Ascending aorta (tissue), 2 donors: Measurements from ENCODE around the gene ZP3. TPM values are rescaled to one million over a fixed set of nuclear protein-coding genes. Genes with fewer than 3 reads are reported as not detected.
"Not testable (repeated sequence)": the region's sequence is repeated elsewhere in the genome, so short reads cannot be mapped to it uniquely, and the experiment has no call there.

Source experiments
- DNase-seq, 2 donors: peaks; one replicate each; pipeline ENCODE4 v3.0.0-alpha.2; 2019; ENCODE audit warnings: low spot score in 2 of 2
- H3K27ac ChIP-seq, 2 donors: fragments of 200-600 bp; sonication (generic); one replicate each; pipeline ENCODE4 v1.5.1; 2016 to 2017; ENCODE audit warnings: mild to moderate bottlenecking in 1 of 2
- H3K27me3 ChIP-seq: fragments of 200-600 bp; sonication (generic); one replicate; pipeline ENCODE4 v1.5.1; 2017
- H3K36me3 ChIP-seq, 2 donors: fragments of 200-600 bp; sonication (generic); one replicate each; pipeline ENCODE4 v1.5.1; 2016
- H3K4me1 ChIP-seq, 2 donors: fragments of 200-600 bp; sonication (generic); one replicate each; pipeline ENCODE4 v1.5.1; 2016 to 2017; ENCODE audit warnings: mild to moderate bottlenecking in 1 of 2
- H3K4me3 ChIP-seq, 2 donors: fragments of 200-600 bp; sonication (generic); one replicate each; pipeline ENCODE4 v1.5.1; 2016 to 2017; ENCODE audit warnings: mild to moderate bottlenecking in 1 of 2
- H3K9me3 ChIP-seq, 2 donors: fragments of 200-600 bp; sonication (generic); one replicate each; pipeline ENCODE4 v1.5.1; 2016
- CTCF ChIP-seq, 3 experiments: fragments of 200-600 bp in 2 of 3; fragments of 450-650 bp in 1 of 3; sonication (generic) in 2 of 3; IDR thresholded peaks; one replicate each; pipeline ENCODE4 v1.5.1; 2016 to 2019; ENCODE audit warnings: antibody characterized with exemption in 3 of 3, mild to moderate bottlenecking in 1 of 3, moderate library complexity in 1 of 3
- intact Hi-C: fragments of 100-400 bp; cut with DNase I; formaldehyde crosslinking; loops from one replicate; pipeline ENCODE4 v1.15.1; 2023
- total RNA-seq: library from RNA; depleted of rRNA; stranded (reverse); fragments of >200 nt; gene quantifications from one replicate; pipeline ENCODE4 v1.1.0, GENCODE V29; 2016

ZP3 gene
- total RNA-seq, 1 donor from 2014 or later, result 1.1 TPM

- Histone ChIP-seq H3K4me1 (peaks cover 5 to 11% of the 10 kb centered on the region in 2 donors), H3K27ac (no peak overlapping the region), H3K27me3 (no peaks in the 10 kb centered on the region), H3K36me3 (no peaks in the 10 kb centered on the region), H3K4me3 (peak overlapping the region; percentile 54 to 65), H3K9me3 (no peaks in the 10 kb centered on the region)
- intact Hi-C loops, result loop anchor here (2.0 kb wide), 1 partner anchor 79 kb away; no protein-coding TSS in a partner anchor
- TF ChIP-seq CTCF (IDR thresholded peaks at IDR 0.05), result no peak
- DNase-seq, result peak in 1 of 2 donors; percentile 88
Observed at GRCh38 chr7:76397409-76398183, 27.2 kb upstream of the ZP3 start.

- Histone ChIP-seq H3K9me3 (no peaks in the 10 kb centered on the region), H3K4me3 (no peak overlapping the region), H3K36me3 (no peaks in the 10 kb centered on the region), H3K4me1 (peaks cover 5% of the 10 kb centered on the region in 2 donors), H3K27ac (no peak overlapping the region), H3K27me3 (no peaks in the 10 kb centered on the region)
- DNase-seq, result no peak
- intact Hi-C loops, result no loop called here
- no peak for TF ChIP-seq CTCF (IDR thresholded peaks at IDR 0.05)
Observed at GRCh38 chr7:76400248-76400647, 24.5 kb upstream of the ZP3 start.

GRCh38 chr7:76403097-76403496 lies 21.7 kb upstream of the ZP3 start:
- H3K36me3 ChIP-seq, H3K27ac ChIP-seq, H3K27me3 ChIP-seq, H3K4me1 ChIP-seq, H3K4me3 ChIP-seq, intact Hi-C loops, H3K9me3 ChIP-seq, DNase-seq: not testable (repeated sequence)

GRCh38 chr7:76403780-76404494 lies 20.8 kb upstream of the ZP3 start:
- intact Hi-C loops, result no loop called here
- H3K4me1 ChIP-seq, result no peaks in the 10 kb centered on the region

GRCh38 chr7:76405738-76406137 lies 19.0 kb upstream of the ZP3 start:
- H3K27me3 ChIP-seq, result no peaks in the 10 kb centered on the region
- intact Hi-C loops, result no loop called here
- no peaks in the 10 kb centered on the region for H3K36me3 ChIP-seq
- DNase-seq, result no peak
- H3K27ac ChIP-seq, result no peak overlapping the region
- no peak for TF ChIP-seq CTCF (IDR thresholded peaks at IDR 0.05)
- H3K4me1 ChIP-seq, result no peaks in the 10 kb centered on the region
- H3K9me3 ChIP-seq, result no peaks in the 10 kb centered on the region
- no peak overlapping the region for H3K4me3 ChIP-seq

More at GRCh38 chr7:76403780-76404494, 20.8 kb upstream of the ZP3 start:
- Histone ChIP-seq H3K27ac (no peak overlapping the region), H3K9me3 (no peaks in the 10 kb centered on the region), H3K4me3 (no peak overlapping the region), H3K27me3 (no peaks in the 10 kb centered on the region), H3K36me3 (no peaks in the 10 kb centered on the region)
- no peak for TF ChIP-seq CTCF (IDR thresholded peaks at IDR 0.05)
- no peak for DNase-seq

GRCh38 chr7:76407718-76408117 lies 17.0 kb upstream of the ZP3 start:
- no peaks in the 10 kb centered on the region for H3K27me3 ChIP-seq
- no peaks in the 10 kb centered on the region for H3K9me3 ChIP-seq
- TF ChIP-seq CTCF (IDR thresholded peaks at IDR 0.05), result no peak
- intact Hi-C loops, result no loop called here
- H3K27ac ChIP-seq, result no peak overlapping the region
- no peaks in the 10 kb centered on the region for H3K4me1 ChIP-seq
- no peak overlapping the region for H3K4me3 ChIP-seq
- no peak for DNase-seq
- H3K36me3 ChIP-seq, result no peaks in the 10 kb centered on the region
